DMS53 (cell line): ENCODE measurements around the gene ZC3H4.
"Not testable (repeated sequence)": the region's sequence is repeated elsewhere in the genome, so short reads cannot be mapped to it uniquely, and the experiment has no call there.

ENCODE experiments used
- DNase-seq: peaks from one replicate; lab custom pipeline; 2025; lab: John Stamatoyannopoulos, UW

Gene ZC3H4

GRCh38 chr19:47112997-47113849, at the start of gene ZC3H4:
Gene ZC3H4 (minus strand): TSS chr19:47113776. CDS start chr19:47112584, 1,192 bp downstream.
- DNase-seq = peak; percentile 100

GRCh38 chr19:47161876-47162489, 48.4 kb upstream of the ZC3H4 start:
- DNase-seq = no peak

GRCh38 chr19:47158879-47159503, 45.4 kb upstream of the ZC3H4 start:
- no peak for DNase-seq

- no peak for DNase-seq
Measured at GRCh38 chr19:47158367-47158791, 44.8 kb upstream of the ZC3H4 start.

- DNase-seq = no peak
Measured at GRCh38 chr19:47157431-47158321, 44.1 kb upstream of the ZC3H4 start.

GRCh38 chr19:47156861-47157430, 43.4 kb upstream of the ZC3H4 start:
- no peak for DNase-seq

- no peak for DNase-seq
Measured at GRCh38 chr19:47155148-47155547, 41.6 kb upstream of the ZC3H4 start.

GRCh38 chr19:47153266-47153665, 39.7 kb upstream of the ZC3H4 start:
- no peak for DNase-seq

- DNase-seq = peak; percentile 71
Measured at GRCh38 chr19:47152632-47153031, 39.1 kb upstream of the ZC3H4 start.

- peak; percentile 43 for DNase-seq
Measured at GRCh38 chr19:47152205-47152604, 38.6 kb upstream of the ZC3H4 start.

GRCh38 chr19:47151627-47152026, 38.1 kb upstream of the ZC3H4 start:
- no peak for DNase-seq

GRCh38 chr19:47146920-47147319, 33.3 kb upstream of the ZC3H4 start:
- no peak for DNase-seq

- DNase-seq = no peak
Measured at GRCh38 chr19:47145639-47146486, 32.3 kb upstream of the ZC3H4 start.

- no peak for DNase-seq
Measured at GRCh38 chr19:47144630-47145029, 31.1 kb upstream of the ZC3H4 start.

- no peak for DNase-seq
Measured at GRCh38 chr19:47143322-47144073, 29.9 kb upstream of the ZC3H4 start.

GRCh38 chr19:47142779-47143178, 29.2 kb upstream of the ZC3H4 start:
- no peak for DNase-seq

- DNase-seq = no peak
Measured at GRCh38 chr19:47141695-47142094, 28.1 kb upstream of the ZC3H4 start.

- not testable (repeated sequence) for DNase-seq
Measured at GRCh38 chr19:47141252-47141651, 27.7 kb upstream of the ZC3H4 start.

- DNase-seq = no peak
Measured at GRCh38 chr19:47135156-47135555, 21.6 kb upstream of the ZC3H4 start.

- no peak for DNase-seq
Measured at GRCh38 chr19:47134545-47134944, 21.0 kb upstream of the ZC3H4 start.
